Measurements from ENCODE around the gene TBC1D3B.

DNA sequence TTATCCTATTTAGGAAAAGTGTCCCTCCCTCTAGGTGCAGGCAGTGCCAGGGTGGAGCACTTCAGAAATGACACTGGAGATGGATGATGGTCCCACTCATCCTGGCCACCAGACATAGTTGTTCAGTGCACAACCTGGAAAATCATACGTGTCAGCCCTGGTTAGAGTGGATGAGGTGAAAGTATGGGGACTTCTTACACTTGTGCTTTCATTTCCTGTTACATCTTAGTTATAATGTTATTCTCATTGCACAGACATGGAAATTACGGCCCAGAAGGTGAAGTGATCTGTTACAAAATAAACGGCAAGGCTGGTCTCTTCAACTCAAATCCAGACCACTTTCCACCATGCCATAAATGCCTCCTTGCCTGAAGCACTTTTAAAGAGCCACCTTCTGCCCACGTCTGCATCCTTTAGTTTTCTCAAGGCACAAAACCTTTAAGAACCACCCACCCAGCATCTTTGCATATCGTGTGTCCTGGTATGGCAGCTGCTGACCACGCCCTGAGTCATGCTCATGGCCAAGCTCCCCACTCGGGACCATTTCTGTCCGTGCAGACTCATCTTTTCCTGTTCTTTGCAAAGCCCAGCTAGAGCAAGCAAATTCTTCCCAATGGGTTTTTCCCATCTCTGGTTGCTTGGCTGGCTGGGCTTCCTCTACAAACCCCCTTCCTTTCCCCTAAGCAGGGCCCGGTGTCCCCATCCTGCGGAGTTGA is 22.4 kb downstream of the TBC1D3B start:
- TF ChIP-seq, protein P1, sequence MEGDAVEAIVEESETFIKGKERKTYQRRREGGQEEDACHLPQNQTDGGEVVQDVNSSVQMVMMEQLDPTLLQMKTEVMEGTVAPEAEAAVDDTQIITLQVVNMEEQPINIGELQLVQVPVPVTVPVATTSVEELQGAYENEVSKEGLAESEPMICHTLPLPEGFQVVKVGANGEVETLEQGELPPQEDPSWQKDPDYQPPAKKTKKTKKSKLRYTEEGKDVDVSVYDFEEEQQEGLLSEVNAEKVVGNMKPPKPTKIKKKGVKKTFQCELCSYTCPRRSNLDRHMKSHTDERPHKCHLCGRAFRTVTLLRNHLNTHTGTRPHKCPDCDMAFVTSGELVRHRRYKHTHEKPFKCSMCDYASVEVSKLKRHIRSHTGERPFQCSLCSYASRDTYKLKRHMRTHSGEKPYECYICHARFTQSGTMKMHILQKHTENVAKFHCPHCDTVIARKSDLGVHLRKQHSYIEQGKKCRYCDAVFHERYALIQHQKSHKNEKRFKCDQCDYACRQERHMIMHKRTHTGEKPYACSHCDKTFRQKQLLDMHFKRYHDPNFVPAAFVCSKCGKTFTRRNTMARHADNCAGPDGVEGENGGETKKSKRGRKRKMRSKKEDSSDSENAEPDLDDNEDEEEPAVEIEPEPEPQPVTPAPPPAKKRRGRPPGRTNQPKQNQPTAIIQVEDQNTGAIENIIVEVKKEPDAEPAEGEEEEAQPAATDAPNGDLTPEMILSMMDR (IDR thresholded peaks at IDR 0.05; ENCODE audit: insufficient read depth, low read length, poor library complexity, severe bottlenecking): no peak
- TF ChIP-seq EZH2phosphoT487 (conservative IDR thresholded peaks at IDR 0.05; ENCODE audit: low read length): no peak

Measured in SU-DHL-6 (cell line).